HT1080 (cell line): ENCODE results near the gene KRTAP6-2. TPM values are rescaled to one million over a fixed set of nuclear protein-coding genes. Genes with fewer than 3 reads are reported as not detected.

Experiments
- DNase-seq: peaks from one replicate; pipeline ENCODE4 v3.0.0-alpha.2; 2015; ENCODE audit warnings: low read depth
- polyA plus RNA-seq, 2 experiments: library from polyadenylated mRNA; depleted of rRNA; stranded (reverse); fragments of >200 nt; gene quantifications; 2 replicates each; pipeline ENCODE4 v1.2.3, GENCODE V29; 2015
- total RNA-seq: library from RNA; depleted of rRNA; stranded (reverse); fragments of >200 nt; shearing (Covaris generic); gene quantifications from 2 replicates; pipeline ENCODE4 v1.2.3, GENCODE V29; 2014; rRNA removed

KRTAP6-2 gene
- total RNA-seq = not detected in 2 replicates
- not detected in 2 replicates for polyA plus RNA-seq (2015; cell fraction: cytosol; rRNA removed)
- not detected in 2 replicates for polyA plus RNA-seq (2015; cell fraction: nucleus; rRNA removed)

GRCh38 chr21:30598802-30599201 lies at the start of gene KRTAP6-2:
Gene KRTAP6-2 (minus strand): TSS chr21:30598902. CDS start chr21:30598874, 28 bp downstream.
- no peak for DNase-seq

- no peak for DNase-seq
Observed at GRCh38 chr21:30646904-30647414, 48.3 kb upstream of the KRTAP6-2 start.

- DNase-seq = no peak
Observed at GRCh38 chr21:30642564-30642963, 43.9 kb upstream of the KRTAP6-2 start, which contains the start of gene KRTAP20-3. Gene KRTAP20-3 (plus strand): TSS chr21:30642864.

- no peak for DNase-seq
Observed at GRCh38 chr21:30638686-30639085, 40.0 kb upstream of the KRTAP6-2 start.

- DNase-seq = no peak
Observed at GRCh38 chr21:30634906-30635305, 36.2 kb upstream of the KRTAP6-2 start, which contains the start of gene KRTAP20-2. Gene KRTAP20-2 (plus strand): TSS chr21:30635206. CDS start chr21:30635264, 58 bp downstream.

GRCh38 chr21:30629200-30629599 lies 30.5 kb upstream of the KRTAP6-2 start:
- no peak for DNase-seq

GRCh38 chr21:30628109-30628508 lies 29.4 kb upstream of the KRTAP6-2 start:
- no peak for DNase-seq

- no peak for DNase-seq
Observed at GRCh38 chr21:30625449-30626165, 26.9 kb upstream of the KRTAP6-2 start.

GRCh38 chr21:30623362-30623761 lies 24.7 kb upstream of the KRTAP6-2 start:
- no peak for DNase-seq

GRCh38 chr21:30620522-30620921 lies 21.8 kb upstream of the KRTAP6-2 start, which contains the start of gene KRTAP20-4:
Gene KRTAP20-4 (plus strand): TSS chr21:30620627.
- DNase-seq = no peak

- DNase-seq = no peak
Observed at GRCh38 chr21:30620080-30620479, 21.4 kb upstream of the KRTAP6-2 start.

- no peak for DNase-seq
Observed at GRCh38 chr21:30616125-30616524, 17.4 kb upstream of the KRTAP6-2 start, which contains the start of gene KRTAP20-1. Gene KRTAP20-1 (plus strand): TSS chr21:30616425. CDS start chr21:30616455, 30 bp downstream.

GRCh38 chr21:30615199-30615598 lies 16.5 kb upstream of the KRTAP6-2 start:
- DNase-seq = no peak

- peak; percentile 11 for DNase-seq
Observed at GRCh38 chr21:30613836-30614235, 15.1 kb upstream of the KRTAP6-2 start, which contains the start of gene KRTAP6-1. Gene KRTAP6-1 (minus strand): TSS chr21:30613930. CDS start chr21:30613904, 26 bp downstream.

GRCh38 chr21:30612132-30612531 lies 13.4 kb upstream of the KRTAP6-2 start:
- DNase-seq = no peak

- DNase-seq = peak; percentile 43
Observed at GRCh38 chr21:30605968-30606367, 7.3 kb upstream of the KRTAP6-2 start.

- DNase-seq = no peak
Observed at GRCh38 chr21:30600787-30601186, 2.1 kb upstream of the KRTAP6-2 start, which contains the start of gene KRTAP22-1. Gene KRTAP22-1 (plus strand): TSS chr21:30601087.

- DNase-seq = no peak
Observed at GRCh38 chr21:30592140-30592539, 6.6 kb downstream of the KRTAP6-2 start, which contains the start of gene KRTAP6-3. Gene KRTAP6-3 (plus strand): TSS chr21:30592440. CDS start chr21:30592446, 6 bp downstream.

GRCh38 chr21:30590297-30590696 lies 8.4 kb downstream of the KRTAP6-2 start, which contains the start of gene KRTAP22-2:
Gene KRTAP22-2 (minus strand): TSS chr21:30590397.
- no peak for DNase-seq

- no peak for DNase-seq
Observed at GRCh38 chr21:30582870-30583269, 15.8 kb downstream of the KRTAP6-2 start.

GRCh38 chr21:30580132-30580531 lies 18.6 kb downstream of the KRTAP6-2 start:
- DNase-seq = no peak

GRCh38 chr21:30579346-30579745 lies 19.4 kb downstream of the KRTAP6-2 start:
- no peak for DNase-seq
